ENCODE measurements around the gene TTC8.
"Not testable (repeated sequence)": the region's sequence is repeated elsewhere in the genome, so short reads cannot be mapped to it uniquely, and the experiment has no call there.

TTC8 gene

DNA sequence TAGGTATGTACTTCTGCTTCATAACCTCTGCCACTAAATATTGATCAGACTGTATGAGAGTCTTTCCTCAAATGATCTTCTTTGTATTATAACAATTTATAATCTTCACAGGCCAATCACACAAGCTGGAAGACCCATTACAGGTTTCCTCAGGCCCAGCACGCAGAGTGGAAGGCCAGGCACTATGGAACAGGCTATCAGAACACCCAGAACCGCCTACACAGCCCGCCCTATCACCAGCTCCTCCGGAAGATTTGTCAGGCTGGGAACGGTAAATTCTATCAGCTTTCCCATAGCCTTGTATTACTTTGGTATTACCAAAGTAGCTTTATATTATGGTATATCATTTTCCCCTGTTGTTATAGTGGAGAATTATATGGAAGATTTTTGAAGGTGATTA lies 16.5 kb downstream of the TTC8 start:
- H3K4me1 ChIP-seq (ENCODE audit: control insufficient read depth, insufficient read depth, low read length) = no peaks in the 10 kb centered on the region
- H3K9me3 ChIP-seq (ENCODE audit: control insufficient read depth, insufficient read depth, low read length) = no peaks in the 10 kb centered on the region
- H3K27me3 ChIP-seq (ENCODE audit: control insufficient read depth, insufficient read depth, low read length) = no peaks in the 10 kb centered on the region
- no peaks in the 10 kb centered on the region for H3K36me3 ChIP-seq (ENCODE audit: control insufficient read depth, insufficient read depth, low read length)
- H3K27ac ChIP-seq (ENCODE audit: low read length) = no peak overlapping the region
- no peak overlapping the region for H3K4me3 ChIP-seq (ENCODE audit: low read length)
- no peak for DNase-seq (ENCODE audit: low read depth, low spot score)
- WGBS (ENCODE audit: insufficient coverage, insufficient read length) = no CpG with 5 or more reads among the region's 5 CpGs

DNA sequence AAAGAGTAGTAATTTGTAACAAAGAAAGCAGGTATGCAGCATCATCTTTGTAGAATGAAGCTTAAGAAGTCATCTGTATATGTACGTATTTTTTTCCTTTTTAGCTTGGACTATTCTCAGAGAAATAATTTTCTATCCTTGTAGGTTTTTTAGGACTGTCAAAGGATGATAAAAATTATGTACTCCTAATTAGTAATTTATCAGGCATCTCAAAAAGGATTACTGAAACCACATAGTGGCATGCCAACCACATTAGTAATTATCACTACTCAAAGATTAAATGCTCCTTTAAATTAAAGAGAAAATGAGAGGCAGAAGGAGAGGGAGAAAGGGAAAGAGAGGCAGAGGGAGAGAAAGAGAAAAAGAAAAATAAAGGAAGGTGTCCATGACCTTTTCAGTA lies 17.3 kb downstream of the TTC8 start:
- Histone ChIP-seq H3K27me3 (ENCODE audit: control insufficient read depth, insufficient read depth, low read length) (no peaks in the 10 kb centered on the region), H3K9me3 (ENCODE audit: control insufficient read depth, insufficient read depth, low read length) (no peaks in the 10 kb centered on the region), H3K4me3 (ENCODE audit: low read length) (no peak overlapping the region), H3K4me1 (ENCODE audit: control insufficient read depth, insufficient read depth, low read length) (no peaks in the 10 kb centered on the region), H3K27ac (ENCODE audit: low read length) (no peak overlapping the region), H3K36me3 (ENCODE audit: control insufficient read depth, insufficient read depth, low read length) (no peaks in the 10 kb centered on the region)
- no peak for DNase-seq (ENCODE audit: low read depth, low spot score)
- WGBS (ENCODE audit: insufficient coverage, insufficient read length) = no CpG with 5 or more reads among the region's 1 CpG

DNA sequence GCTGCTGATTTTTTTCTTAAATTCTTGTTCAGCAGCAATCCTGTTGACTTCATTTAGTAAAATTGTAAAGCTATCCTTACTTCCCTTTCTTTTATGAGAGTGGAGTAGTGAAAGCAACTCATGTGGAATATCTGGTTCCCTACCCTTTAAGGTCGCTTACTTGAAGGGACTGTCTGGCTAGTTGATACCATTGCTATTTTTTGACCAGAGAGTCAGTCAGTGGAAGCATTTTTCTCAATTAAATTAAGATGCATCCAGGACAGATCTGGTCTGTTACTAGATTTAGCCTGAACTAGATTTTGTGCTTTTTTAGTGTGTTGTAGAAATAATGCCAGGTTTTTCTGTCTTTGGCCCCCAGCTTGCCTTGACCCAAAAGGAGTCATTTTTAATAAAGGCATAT lies 18.0 kb downstream of the TTC8 start:
- Histone ChIP-seq H3K4me1 (ENCODE audit: control insufficient read depth, insufficient read depth, low read length) (no peaks in the 10 kb centered on the region), H3K27me3 (ENCODE audit: control insufficient read depth, insufficient read depth, low read length) (no peaks in the 10 kb centered on the region), H3K36me3 (ENCODE audit: control insufficient read depth, insufficient read depth, low read length) (no peaks in the 10 kb centered on the region), H3K27ac (ENCODE audit: low read length) (no peak overlapping the region), H3K9me3 (ENCODE audit: control insufficient read depth, insufficient read depth, low read length) (no peaks in the 10 kb centered on the region), H3K4me3 (ENCODE audit: low read length) (no peak overlapping the region)
- no CpG with 5 or more reads among the region's 1 CpG for WGBS (ENCODE audit: insufficient coverage, insufficient read length)
- DNase-seq (ENCODE audit: low read depth, low spot score) = no peak

GRCh38 chr14:88844980-88845491 lies 20.6 kb downstream of the TTC8 start:
- Histone ChIP-seq H3K9me3 (ENCODE audit: control insufficient read depth, insufficient read depth, low read length) (no peaks in the 10 kb centered on the region), H3K27me3 (ENCODE audit: control insufficient read depth, insufficient read depth, low read length) (no peaks in the 10 kb centered on the region), H3K4me1 (ENCODE audit: control insufficient read depth, insufficient read depth, low read length) (no peaks in the 10 kb centered on the region), H3K4me3 (ENCODE audit: low read length) (no peak overlapping the region), H3K27ac (ENCODE audit: low read length) (no peak overlapping the region), H3K36me3 (ENCODE audit: control insufficient read depth, insufficient read depth, low read length) (no peaks in the 10 kb centered on the region)
- no peak for DNase-seq (ENCODE audit: low read depth, low spot score)
- no CpG with 5 or more reads among the region's 2 CpGs for WGBS (ENCODE audit: insufficient coverage, insufficient read length)

DNA sequence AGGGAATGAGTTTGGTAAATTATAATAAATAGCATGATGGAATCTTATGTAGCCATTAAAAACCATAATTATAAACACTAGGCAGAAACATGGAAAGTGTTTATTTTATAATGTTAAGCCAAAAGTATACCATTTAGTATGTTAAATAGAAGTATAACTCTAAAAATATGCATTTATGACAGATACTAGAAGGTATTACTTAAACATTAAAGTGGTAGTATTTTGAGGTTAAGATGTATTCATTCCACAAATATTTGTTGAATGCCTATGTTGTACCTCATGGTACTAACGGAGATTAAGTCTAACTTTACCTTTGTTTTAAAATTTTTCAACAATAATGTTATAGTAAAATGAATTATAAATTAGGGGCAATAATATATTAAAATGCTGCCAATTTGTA lies 24.1 kb downstream of the TTC8 start:
- no peak for DNase-seq (ENCODE audit: low read depth, low spot score)
- Histone ChIP-seq H3K27me3 (ENCODE audit: control insufficient read depth, insufficient read depth, low read length) (no peaks in the 10 kb centered on the region), H3K4me1 (ENCODE audit: control insufficient read depth, insufficient read depth, low read length) (no peaks in the 10 kb centered on the region; the same call in 1 of the 2 replicates), H3K27ac (ENCODE audit: low read length) (no peak overlapping the region), H3K9me3 (ENCODE audit: control insufficient read depth, insufficient read depth, low read length) (no peaks in the 10 kb centered on the region), H3K36me3 (ENCODE audit: control insufficient read depth, insufficient read depth, low read length) (no peaks in the 10 kb centered on the region), H3K4me3 (ENCODE audit: low read length) (no peak overlapping the region)
- WGBS (ENCODE audit: insufficient coverage, insufficient read length) = no CpG with 5 or more reads among the region's 1 CpG

DNA sequence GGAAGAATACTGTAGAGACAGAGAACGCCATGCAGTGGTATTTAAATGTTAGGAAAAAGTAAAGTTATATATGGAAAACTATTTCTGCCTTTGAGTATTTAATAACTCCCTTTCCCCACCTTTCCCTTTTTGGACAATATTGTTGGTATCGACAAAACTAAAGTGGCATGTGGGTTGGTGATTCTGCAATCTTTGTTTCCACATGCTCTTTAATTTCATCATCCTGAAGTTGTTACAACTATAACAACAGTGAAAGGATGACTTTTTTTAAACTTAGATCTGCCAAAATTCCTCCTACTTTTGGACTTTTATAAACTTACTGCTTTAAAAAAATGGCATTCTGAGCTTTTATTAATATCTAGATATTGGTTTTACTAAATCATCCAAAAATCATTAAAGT lies 25.3 kb downstream of the TTC8 start:
- DNase-seq (ENCODE audit: low read depth, low spot score) = no peak
- no peak overlapping the region for H3K4me3 ChIP-seq (ENCODE audit: low read length)
- no peaks in the 10 kb centered on the region for H3K36me3 ChIP-seq (ENCODE audit: control insufficient read depth, insufficient read depth, low read length)
- H3K4me1 ChIP-seq (ENCODE audit: control insufficient read depth, insufficient read depth, low read length) = no peaks in the 10 kb centered on the region; the same call in 1 of the 2 replicates
- no CpG with 5 or more reads among the region's 2 CpGs for WGBS (ENCODE audit: insufficient coverage, insufficient read length)
- no peaks in the 10 kb centered on the region for H3K9me3 ChIP-seq (ENCODE audit: control insufficient read depth, insufficient read depth, low read length)
- H3K27ac ChIP-seq (ENCODE audit: low read length) = no peak overlapping the region
- H3K27me3 ChIP-seq (ENCODE audit: control insufficient read depth, insufficient read depth, low read length) = no peaks in the 10 kb centered on the region

- no peaks in the 10 kb centered on the region; the same call in 1 of the 2 replicates for H3K4me1 ChIP-seq (ENCODE audit: control insufficient read depth, insufficient read depth, low read length)
- H3K27ac ChIP-seq (ENCODE audit: low read length) = no peak overlapping the region
- H3K27me3 ChIP-seq (ENCODE audit: control insufficient read depth, insufficient read depth, low read length) = no peaks in the 10 kb centered on the region
- H3K4me3 ChIP-seq (ENCODE audit: low read length) = no peak overlapping the region
- no CpG with 5 or more reads among the region's 1 CpG for WGBS (ENCODE audit: insufficient coverage, insufficient read length)
- H3K9me3 ChIP-seq (ENCODE audit: control insufficient read depth, insufficient read depth, low read length) = no peaks in the 10 kb centered on the region
- H3K36me3 ChIP-seq (ENCODE audit: control insufficient read depth, insufficient read depth, low read length) = no peaks in the 10 kb centered on the region
- DNase-seq (ENCODE audit: low read depth, low spot score) = no peak
These were observed 27.1 kb downstream of the TTC8 start for GRCh38 chr14:88851587-88851986.

GRCh38 chr14:88852632-88853031 lies 28.2 kb downstream of the TTC8 start:
- Histone ChIP-seq H3K4me1 (ENCODE audit: control insufficient read depth, insufficient read depth, low read length) (no peaks in the 10 kb centered on the region; the same call in 1 of the 2 replicates), H3K4me3 (ENCODE audit: low read length) (no peak overlapping the region), H3K9me3 (ENCODE audit: control insufficient read depth, insufficient read depth, low read length) (no peaks in the 10 kb centered on the region), H3K27me3 (ENCODE audit: control insufficient read depth, insufficient read depth, low read length) (no peaks in the 10 kb centered on the region), H3K27ac (ENCODE audit: low read length) (no peak overlapping the region), H3K36me3 (ENCODE audit: control insufficient read depth, insufficient read depth, low read length) (no peaks in the 10 kb centered on the region)
- DNase-seq (ENCODE audit: low read depth, low spot score) = no peak
- WGBS (ENCODE audit: insufficient coverage, insufficient read length) = no CpG with 5 or more reads among the region's 1 CpG

DNA sequence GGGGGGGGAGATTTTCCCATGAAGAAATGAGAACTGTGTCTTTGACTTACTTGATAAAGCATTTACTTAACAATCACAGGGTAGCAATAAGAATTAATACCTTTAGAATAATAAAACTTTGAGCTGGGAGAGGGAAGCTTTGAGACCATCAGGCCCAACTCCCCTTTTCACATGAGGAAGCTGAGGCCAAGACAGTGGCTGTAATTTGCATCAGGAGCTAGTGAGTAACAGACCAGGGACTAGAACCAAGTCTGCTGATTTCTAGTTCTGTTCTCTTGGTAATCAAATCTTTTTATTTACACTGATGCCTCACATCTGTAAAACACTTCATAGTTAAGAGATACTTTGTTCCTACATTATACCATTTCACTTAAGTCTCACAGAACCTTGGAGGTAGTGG lies 28.7 kb downstream of the TTC8 start:
- no peak for DNase-seq (ENCODE audit: low read depth, low spot score)
- H3K36me3 ChIP-seq (ENCODE audit: control insufficient read depth, insufficient read depth, low read length) = no peaks in the 10 kb centered on the region
- H3K27me3 ChIP-seq (ENCODE audit: control insufficient read depth, insufficient read depth, low read length) = no peaks in the 10 kb centered on the region
- no peaks in the 10 kb centered on the region for H3K9me3 ChIP-seq (ENCODE audit: control insufficient read depth, insufficient read depth, low read length)
- H3K27ac ChIP-seq (ENCODE audit: low read length) = no peak overlapping the region
- H3K4me3 ChIP-seq (ENCODE audit: low read length) = no peak overlapping the region
- no peaks in the 10 kb centered on the region; the same call in 1 of the 2 replicates for H3K4me1 ChIP-seq (ENCODE audit: control insufficient read depth, insufficient read depth, low read length)

DNA sequence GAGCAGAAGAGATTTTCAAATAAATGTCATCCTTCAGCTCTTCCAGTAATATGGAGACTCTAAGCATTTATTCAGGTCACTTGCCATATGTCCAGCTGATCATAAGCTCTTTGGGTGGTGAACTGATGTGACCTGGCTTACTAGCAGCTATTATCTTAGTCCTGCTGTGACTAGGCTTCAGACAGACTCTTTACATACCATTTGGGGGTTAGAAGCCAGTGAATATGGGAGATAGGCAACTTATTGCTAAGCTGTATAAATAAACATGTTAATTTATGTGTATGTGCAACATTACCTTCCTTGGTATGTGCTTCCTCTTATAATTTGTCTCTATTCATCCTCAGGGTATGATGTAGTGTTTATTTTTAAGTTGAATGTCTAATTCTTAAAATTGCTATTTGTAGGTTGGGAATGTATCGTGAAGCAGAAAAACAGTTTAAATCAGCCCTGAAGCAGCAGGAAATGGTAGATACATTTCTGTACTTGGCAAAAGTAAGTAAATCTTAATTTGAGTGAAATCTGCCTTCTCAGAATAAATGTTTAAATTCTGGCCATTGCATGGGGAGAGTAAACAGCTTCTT lies 32.4 kb downstream of the TTC8 start:
- Histone ChIP-seq H3K36me3 (ENCODE audit: control insufficient read depth, insufficient read depth, low read length) (no peaks in the 10 kb centered on the region), H3K4me3 (ENCODE audit: low read length) (no peak overlapping the region), H3K27me3 (ENCODE audit: control insufficient read depth, insufficient read depth, low read length) (no peaks in the 10 kb centered on the region), H3K27ac (ENCODE audit: low read length) (no peak overlapping the region), H3K4me1 (ENCODE audit: control insufficient read depth, insufficient read depth, low read length) (no peaks in the 10 kb centered on the region; the same call in 1 of the 2 replicates), H3K9me3 (ENCODE audit: control insufficient read depth, insufficient read depth, low read length) (no peaks in the 10 kb centered on the region)
- WGBS (ENCODE audit: insufficient coverage, insufficient read length) = 100% methylated on average over 1 of the region's 1 CpG
- DNase-seq (ENCODE audit: low read depth, low spot score) = no peak

DNA sequence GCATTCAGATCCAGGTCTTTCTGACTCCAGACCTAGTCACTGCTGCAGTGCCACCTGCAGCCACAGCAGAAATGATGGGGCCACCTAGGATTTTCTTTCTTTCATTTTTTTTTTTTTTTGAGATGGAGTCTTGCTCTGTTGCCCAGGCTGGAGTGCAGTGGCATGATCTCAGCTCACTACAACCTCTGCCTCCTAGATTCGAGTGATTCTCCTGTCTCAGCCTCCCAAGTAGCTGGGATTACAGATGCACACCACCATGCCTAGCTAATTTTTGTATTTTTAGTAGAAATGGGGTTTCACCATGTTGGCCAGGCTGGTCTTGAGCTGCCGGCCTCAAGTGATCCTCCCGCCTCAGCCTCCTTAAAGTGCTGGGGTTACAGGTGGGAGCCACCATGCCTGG lies 33.4 kb downstream of the TTC8 start:
- not testable (repeated sequence) for DNase-seq (ENCODE audit: low read depth, low spot score); H3K4me3 ChIP-seq (ENCODE audit: low read length); H3K36me3 ChIP-seq (ENCODE audit: control insufficient read depth, insufficient read depth, low read length); H3K27me3 ChIP-seq (ENCODE audit: control insufficient read depth, insufficient read depth, low read length); H3K27ac ChIP-seq (ENCODE audit: low read length); H3K9me3 ChIP-seq (ENCODE audit: control insufficient read depth, insufficient read depth, low read length); H3K4me1 ChIP-seq (ENCODE audit: control insufficient read depth, insufficient read depth, low read length)
- no CpG with 5 or more reads among the region's 3 CpGs for WGBS (ENCODE audit: insufficient coverage, insufficient read length)

Data from iPS DF 6.9 (cell line).